IMR-90 (cell line): ENCODE measurements around the gene SEL1L3.

Source experiments
- CEBPB ChIP-seq: IDR thresholded peaks from 2 replicates; pipeline ENCODE4 v1.6.1; 2012; ENCODE audit warnings: low read depth, low read length, improper control_type of control experiment
- MAFK ChIP-seq: IDR thresholded peaks from 2 replicates; pipeline ENCODE4 v1.6.1; 2012; ENCODE audit warnings: low read depth, low read length, improper control_type of control experiment
- POLR2A ChIP-seq: IDR thresholded peaks from 2 replicates; pipeline ENCODE4 v1.6.1; 2012; ENCODE audit warnings: mild to moderate bottlenecking, low read depth, low read length
- TF ChIP-seq, protein P1 (sequence below): conservative IDR thresholded peaks from 2 replicates; pipeline ENCODE4 v1.5.1; 2012; ENCODE audit warnings: mild to moderate bottlenecking, low read depth, low read length, improper control_type of control experiment

DNA sequence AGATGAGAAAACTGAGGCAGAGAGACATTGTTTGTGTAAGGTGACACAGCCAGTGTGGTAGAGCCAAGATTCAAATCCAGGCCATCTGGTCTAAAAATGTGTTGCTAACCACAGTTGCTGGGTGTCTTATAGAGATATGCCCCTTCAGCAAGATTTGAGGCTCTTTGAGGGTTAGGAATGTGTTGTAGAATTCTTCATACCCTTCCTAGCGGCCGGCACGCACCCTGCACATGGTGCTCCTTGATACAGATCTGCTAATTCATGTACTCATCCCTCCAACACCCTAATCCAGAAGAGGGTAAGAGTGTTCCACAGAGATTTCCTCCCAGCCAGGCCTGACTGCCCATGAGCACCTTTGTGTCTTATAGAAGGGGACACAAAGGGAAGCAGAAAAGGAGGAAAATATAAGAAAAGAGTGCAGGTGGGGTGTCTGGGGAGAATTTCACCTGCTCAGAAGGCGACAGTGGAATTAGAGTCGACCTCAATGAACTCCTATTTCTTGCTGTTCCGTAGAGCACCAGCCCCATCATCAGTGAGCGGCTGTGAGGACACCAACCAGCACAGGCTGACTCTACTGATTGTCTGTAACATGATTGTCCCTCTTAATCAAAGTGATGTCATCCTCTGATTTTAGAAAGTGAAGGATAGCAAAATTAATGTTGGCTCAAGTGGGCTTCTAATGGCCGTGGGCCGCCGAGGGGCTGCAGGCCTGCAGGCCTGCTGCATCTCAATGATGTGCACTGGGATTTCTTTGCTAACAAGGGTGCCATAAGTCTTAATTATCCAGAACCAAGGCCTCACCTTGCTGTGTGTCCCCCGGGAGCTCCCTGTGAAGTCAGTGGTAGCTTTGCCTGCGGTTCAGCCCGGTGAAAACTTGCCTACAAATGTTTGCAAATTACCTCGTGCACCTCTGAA is 27.1 kb upstream of the SEL1L3 start:
- TF ChIP-seq, protein P1, sequence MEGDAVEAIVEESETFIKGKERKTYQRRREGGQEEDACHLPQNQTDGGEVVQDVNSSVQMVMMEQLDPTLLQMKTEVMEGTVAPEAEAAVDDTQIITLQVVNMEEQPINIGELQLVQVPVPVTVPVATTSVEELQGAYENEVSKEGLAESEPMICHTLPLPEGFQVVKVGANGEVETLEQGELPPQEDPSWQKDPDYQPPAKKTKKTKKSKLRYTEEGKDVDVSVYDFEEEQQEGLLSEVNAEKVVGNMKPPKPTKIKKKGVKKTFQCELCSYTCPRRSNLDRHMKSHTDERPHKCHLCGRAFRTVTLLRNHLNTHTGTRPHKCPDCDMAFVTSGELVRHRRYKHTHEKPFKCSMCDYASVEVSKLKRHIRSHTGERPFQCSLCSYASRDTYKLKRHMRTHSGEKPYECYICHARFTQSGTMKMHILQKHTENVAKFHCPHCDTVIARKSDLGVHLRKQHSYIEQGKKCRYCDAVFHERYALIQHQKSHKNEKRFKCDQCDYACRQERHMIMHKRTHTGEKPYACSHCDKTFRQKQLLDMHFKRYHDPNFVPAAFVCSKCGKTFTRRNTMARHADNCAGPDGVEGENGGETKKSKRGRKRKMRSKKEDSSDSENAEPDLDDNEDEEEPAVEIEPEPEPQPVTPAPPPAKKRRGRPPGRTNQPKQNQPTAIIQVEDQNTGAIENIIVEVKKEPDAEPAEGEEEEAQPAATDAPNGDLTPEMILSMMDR: no peak
- no peak for TF ChIP-seq POLR2A
- TF ChIP-seq CEBPB: no peak
- no peak for TF ChIP-seq MAFK
